HuH-7 (cell line): Measurements from ENCODE around the gene NEURL1.

ENCODE experiments used
- DNase-seq: peaks from one replicate; pipeline ENCODE4 v3.0.0; 2011; ENCODE audit warnings: low spot score

Gene NEURL1

GRCh38 chr10:103564116-103564501, 70.6 kb downstream of the NEURL1 start:
- no peak for DNase-seq

- peak; percentile 79 for DNase-seq
Observed at GRCh38 chr10:103564776-103565520, 71.4 kb downstream of the NEURL1 start.

GRCh38 chr10:103566536-103566935, 73.0 kb downstream of the NEURL1 start:
- no peak for DNase-seq

- DNase-seq = no peak
Observed at GRCh38 chr10:103568505-103568904, 75.0 kb downstream of the NEURL1 start.

GRCh38 chr10:103569896-103570295, 76.4 kb downstream of the NEURL1 start:
- no peak for DNase-seq

GRCh38 chr10:103570844-103571655, 77.5 kb downstream of the NEURL1 start:
- DNase-seq = no peak

GRCh38 chr10:103571656-103571975, 78.1 kb downstream of the NEURL1 start:
- DNase-seq = no peak

- no peak for DNase-seq
Observed at GRCh38 chr10:103572347-103573204, 79.1 kb downstream of the NEURL1 start.

GRCh38 chr10:103573205-103573487, 79.6 kb downstream of the NEURL1 start:
- no peak for DNase-seq

- DNase-seq = no peak
Observed at GRCh38 chr10:103574097-103575061, 80.9 kb downstream of the NEURL1 start.

- no peak for DNase-seq
Observed at GRCh38 chr10:103575416-103576075, 82.0 kb downstream of the NEURL1 start.

GRCh38 chr10:103576076-103576471, 82.6 kb downstream of the NEURL1 start:
- DNase-seq = no peak

- DNase-seq = peak; percentile 71
Observed at GRCh38 chr10:103576862-103577261, 83.4 kb downstream of the NEURL1 start.

- peak; percentile 87 for DNase-seq
Observed at GRCh38 chr10:103578782-103579382, 85.4 kb downstream of the NEURL1 start.

- DNase-seq = no peak
Observed at GRCh38 chr10:103580011-103580410, 86.5 kb downstream of the NEURL1 start.

- DNase-seq = no peak
Observed at GRCh38 chr10:103580430-103580829, 86.9 kb downstream of the NEURL1 start.

- no peak for DNase-seq
Observed at GRCh38 chr10:103581499-103581898, 88.0 kb downstream of the NEURL1 start.

- DNase-seq = no peak
Observed at GRCh38 chr10:103582331-103583123, 89.0 kb downstream of the NEURL1 start.

GRCh38 chr10:103583871-103584215, 90.3 kb downstream of the NEURL1 start:
- no peak for DNase-seq
